ENCODE results near the gene CSN3.

GRCh38 chr4:70225824-70226223 is 16.6 kb upstream of the CSN3 start, which contains the start of gene FDCSP:
- TF ChIP-seq CTCF (conservative IDR thresholded peaks at IDR 0.05; ENCODE audit: low read length) (no peak), EZH2phosphoT487 (IDR thresholded peaks at IDR 0.05; ENCODE audit: borderline replicate concordance, low read depth, low read length) (no peak)
